SK-N-SH (cell line): ENCODE results near the gene ZNF605. TPM values are rescaled to one million over a fixed set of nuclear protein-coding genes. Genes with fewer than 3 reads are reported as not detected.

ENCODE experiments used
- CTCF ChIA-PET: fragments of 300-600, 350-600 bp; formaldehyde crosslinking; extraction: SDS; loops from one replicate; lab custom pipeline; 2021; lab: Yijun Ruan, JAX
- POLR2A ChIA-PET: fragments of 350-600 bp; sonication (Branson Sonifier 250); formaldehyde crosslinking; extraction: SDS; loops from one replicate; lab custom pipeline; 2020; ENCODE audit warnings: antibody characterized with exemption, inconsistent platforms; lab: Yijun Ruan, JAX
- DNase-seq: peaks from one replicate; pipeline ENCODE4 v3.0.0; 2012
- H2AFZ ChIP-seq: fragments of 200-600 bp; sonication (generic); 2 replicates; pipeline ENCODE4 v1.8.1; 2016; ENCODE audit warnings: antibody characterized with exemption, mild to moderate bottlenecking, low read depth
- H3F3A ChIP-seq: fragments of 200-600 bp; sonication (generic); replicated peaks from 2 replicates; pipeline ENCODE3; 2016; ENCODE audit warnings: antibody characterized with exemption, mild to moderate bottlenecking; ENCODE audit not compliant: insufficient read depth
- H3K27ac ChIP-seq, 2 experiments: fragments of 200-500 bp in 1 of 2; fragments of 200-600 bp in 1 of 2; sonication (Bioruptor generic) in 1 of 2; sonication (generic), shearing (Covaris generic) in 1 of 2; 2 replicates each; pipeline versions ENCODE4 v1.5.1 to v1.6.1; 2014 to 2016; ENCODE audit warnings: low read depth in 2 of 2, inconsistent platforms in 1 of 2, low read length in 1 of 2, mild to moderate bottlenecking in 1 of 2, mixed read lengths in 1 of 2
- H3K27me3 ChIP-seq: fragments of 200-600 bp; sonication (generic), shearing (Covaris generic); 2 replicates; pipeline ENCODE4 v1.6.1; 2016; ENCODE audit warnings: mixed run types; ENCODE audit not compliant: insufficient read depth
- H3K36me3 ChIP-seq, 2 experiments: fragments of 200-500 bp in 1 of 2; fragments of 200-600 bp in 1 of 2; sonication (Bioruptor generic) in 1 of 2; sonication (generic) in 1 of 2; replicated peaks in 1 of 2; 2 replicates each; pipeline versions ENCODE3 to v1.5.1; 2014 to 2016; ENCODE audit warnings: low read length in 1 of 2, mild to moderate bottlenecking in 1 of 2; ENCODE audit not compliant: insufficient read depth in 2 of 2, control insufficient read depth in 1 of 2
- H3K4me1 ChIP-seq, 2 experiments: fragments of 200-500 bp in 1 of 2; fragments of 200-600 bp in 1 of 2; sonication (Bioruptor generic) in 1 of 2; sonication (generic), shearing (Covaris generic) in 1 of 2; 2 replicates each; pipeline versions ENCODE4 v1.5.1 to v1.6.1; 2014 to 2016; ENCODE audit warnings: low read depth in 1 of 2, low read length in 1 of 2, mixed run types in 1 of 2; ENCODE audit not compliant: insufficient read depth in 2 of 2, control insufficient read depth in 1 of 2
- H3K4me2 ChIP-seq: fragments of 200-600 bp; sonication (generic), shearing (Covaris generic); 2 replicates; pipeline ENCODE4 v1.6.1; 2017; ENCODE audit warnings: mixed run types
- H3K4me3 ChIP-seq, 2 experiments: fragments of 200-500 bp in 1 of 2; fragments of 200-600 bp in 1 of 2; sonication (Bioruptor generic) in 1 of 2; sonication (generic), shearing (Covaris generic) in 1 of 2; 2 replicates each; pipeline versions ENCODE4 v1.5.1 to v1.8.1; 2014 to 2016; ENCODE audit warnings: low read depth in 2 of 2, inconsistent platforms in 1 of 2, low read length in 1 of 2, mild to moderate bottlenecking in 1 of 2, mixed read lengths in 1 of 2, moderate library complexity in 1 of 2
- H3K79me2 ChIP-seq: fragments of 200-600 bp; sonication (generic); 2 replicates; pipeline ENCODE4 v1.8.1; 2017; ENCODE audit warnings: mild to moderate bottlenecking; ENCODE audit not compliant: insufficient read depth
- H3K9ac ChIP-seq: fragments of 200-600 bp; sonication (generic); 2 replicates; pipeline ENCODE4 v1.6.1; 2017; ENCODE audit warnings: mixed run types
- H3K9me2 ChIP-seq: fragments of 200-600 bp; sonication (generic); 2 replicates; pipeline ENCODE4 v1.6.1; 2017; ENCODE audit warnings: mixed run types
- H3K9me3 ChIP-seq: fragments of 200-600 bp; sonication (generic); 2 replicates; pipeline ENCODE4 v1.6.1; 2017; ENCODE audit warnings: mixed run types, mild to moderate bottlenecking, moderate library complexity
- H4K20me1 ChIP-seq: fragments of 200-600 bp; sonication (generic); 2 replicates; pipeline ENCODE4 v1.6.1; 2017; ENCODE audit warnings: mild to moderate bottlenecking, mixed run types; ENCODE audit not compliant: insufficient read depth
- CHD2 ChIP-seq: fragments of 150-350 bp; IDR thresholded peaks from 2 replicates; pipeline ENCODE4 v1.6.1; 2018; ENCODE audit warnings: low read length; ENCODE audit not compliant: partially characterized antibody
- CTCF ChIP-seq: fragments of 200-600 bp; sonication (generic); IDR thresholded peaks from 2 replicates; pipeline ENCODE4 v1.6.1; 2017; ENCODE audit warnings: antibody characterized with exemption, mild to moderate bottlenecking, moderate library complexity
- ELF1 ChIP-seq: IDR thresholded peaks from 2 replicates; pipeline ENCODE4 v1.4.0; 2012
- EZH2phosphoT487 ChIP-seq: fragments of 200-600 bp; sonication (generic); IDR thresholded peaks from 2 replicates; pipeline ENCODE4 v1.6.1; 2017; ENCODE audit warnings: low read depth, mixed run types, mild to moderate bottlenecking, antibody characterized with exemption, moderate library complexity, borderline replicate concordance
- FOXM1 ChIP-seq: IDR thresholded peaks from 2 replicates; pipeline ENCODE4 v1.4.0; 2012; ENCODE audit warnings: low read depth, mild to moderate bottlenecking
- GABPA ChIP-seq: IDR thresholded peaks from 2 replicates; pipeline ENCODE4 v1.4.0; 2012; ENCODE audit warnings: low read depth, mild to moderate bottlenecking
- GATA2 ChIP-seq: sonication (generic); formaldehyde crosslinking; IDR thresholded peaks from 2 replicates; pipeline ENCODE4 v1.5.0; 2020; ENCODE audit warnings: mild to moderate bottlenecking, missing genetic modification reagents
- JUND ChIP-seq: IDR thresholded peaks from 2 replicates; pipeline ENCODE4 v1.4.0; 2012
- MEF2A ChIP-seq: IDR thresholded peaks from 2 replicates; pipeline ENCODE4 v1.4.0; 2012; ENCODE audit warnings: low read depth, borderline replicate concordance
- PBX3 ChIP-seq: IDR thresholded peaks from 2 replicates; pipeline ENCODE4; 2012
- RAD21 ChIP-seq: IDR thresholded peaks from 2 replicates; pipeline ENCODE4 v1.6.1; 2012; ENCODE audit warnings: mild to moderate bottlenecking, low read length
- SMC3 ChIP-seq: IDR thresholded peaks from 2 replicates; pipeline ENCODE4 v1.6.1; 2012; ENCODE audit warnings: low read depth, low read length, improper control_type of control experiment
- TCF12 ChIP-seq: IDR thresholded peaks from 2 replicates; pipeline ENCODE4 v1.4.0; 2012
- YY1 ChIP-seq: IDR thresholded peaks from 2 replicates; pipeline ENCODE4 v1.4.0; 2012; ENCODE audit warnings: low read depth, mild to moderate bottlenecking
- WGBS: methylation state at CpG from one replicate; pipeline ENCODE4 v1.1.6; 2017; ENCODE audit warnings: low lambda C conversion rate; 5-methylcytosine and 5-hydroxymethylcytosine counted together
- polyA plus RNA-seq, 3 experiments: library from polyadenylated mRNA; depleted of rRNA; stranded (reverse); fragments of >200 nt; gene quantifications; 2 replicates each; pipeline ENCODE4 v1.2.3, GENCODE V29; 2012
- TF ChIP-seq, protein P1 (sequence below): IDR thresholded peaks from 2 replicates; pipeline ENCODE4 v1.4.0; 2012; ENCODE audit warnings: low read depth
- TF ChIP-seq, protein P2 (sequence below): fragments of 150-350 bp; IDR thresholded peaks from 2 replicates; pipeline ENCODE4 v1.6.1; 2016; ENCODE audit warnings: mild to moderate bottlenecking, low read depth, low read length
- TF ChIP-seq, protein P3 (sequence below): IDR thresholded peaks from 2 replicates; pipeline ENCODE4 v1.6.1; 2012; ENCODE audit warnings: mild to moderate bottlenecking, low read depth, low read length, moderate library complexity

The ZNF605 gene
- polyA plus RNA-seq, 1 of the 3 experiments (the other 2 are of a cell fraction): 4.0 TPM

DNA sequence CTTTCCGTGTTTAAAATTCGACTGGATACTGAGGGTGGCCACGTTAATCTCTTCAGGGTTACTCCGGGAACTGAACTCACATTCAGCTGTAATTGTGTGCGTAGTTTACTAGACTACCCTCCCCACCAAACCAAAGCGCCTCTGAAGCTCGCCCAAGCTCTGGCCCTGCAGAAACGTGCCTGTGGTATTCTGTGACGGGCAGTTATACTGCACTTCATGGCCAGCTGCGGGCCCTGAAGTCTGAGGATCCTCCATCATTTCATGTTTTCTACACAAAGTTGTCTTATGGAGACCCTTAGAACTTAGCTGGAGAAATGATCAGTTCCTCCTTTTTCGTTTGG, 30.7 kb upstream of the ZNF605 start:
- Histone ChIP-seq H2AFZ (peak overlapping the region; percentile 100; the same call in 1 of the 2 replicates), H3K4me1 (peaks cover 0 to 5% of the 10 kb centered on the region in 2 experiments; a peak in 1 of 4 replicates), H3K9me3 (peaks cover 13% of the 10 kb centered on the region), H3K9ac (peak overlapping the region; percentile 71), H3K27me3 (no peaks in the 10 kb centered on the region), H4K20me1 (no peaks in the 10 kb centered on the region), H3K4me2 (peak overlapping the region; percentile 81), H3F3A (peaks cover 3% of the 10 kb centered on the region), H3K27ac (peak overlapping the region; percentile 66 to 75; a peak in 3 of 4 replicates), H3K9me2 (no peaks in the 10 kb centered on the region), H3K4me3 (peak overlapping the region; percentile 91 to 98), H3K79me2 (peaks cover 57% of the 10 kb centered on the region), H3K36me3 (peaks cover 2 to 31% of the 10 kb centered on the region in 2 experiments)
- TF ChIP-seq MEF2A (no peak), ELF1 (no peak), PBX3 (no peak), YY1 (no peak), JUND (no peak), GATA2 (no peak), GABPA (no peak), TCF12 (no peak), FOXM1 (no peak), CHD2 (no peak), SMC3 (no peak), CTCF (no peak), EZH2phosphoT487 (no peak), RAD21 (no peak)
- TF ChIP-seq, protein P1, sequence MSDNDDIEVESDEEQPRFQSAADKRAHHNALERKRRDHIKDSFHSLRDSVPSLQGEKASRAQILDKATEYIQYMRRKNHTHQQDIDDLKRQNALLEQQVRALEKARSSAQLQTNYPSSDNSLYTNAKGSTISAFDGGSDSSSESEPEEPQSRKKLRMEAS: no peak
- TF ChIP-seq, protein P2, sequence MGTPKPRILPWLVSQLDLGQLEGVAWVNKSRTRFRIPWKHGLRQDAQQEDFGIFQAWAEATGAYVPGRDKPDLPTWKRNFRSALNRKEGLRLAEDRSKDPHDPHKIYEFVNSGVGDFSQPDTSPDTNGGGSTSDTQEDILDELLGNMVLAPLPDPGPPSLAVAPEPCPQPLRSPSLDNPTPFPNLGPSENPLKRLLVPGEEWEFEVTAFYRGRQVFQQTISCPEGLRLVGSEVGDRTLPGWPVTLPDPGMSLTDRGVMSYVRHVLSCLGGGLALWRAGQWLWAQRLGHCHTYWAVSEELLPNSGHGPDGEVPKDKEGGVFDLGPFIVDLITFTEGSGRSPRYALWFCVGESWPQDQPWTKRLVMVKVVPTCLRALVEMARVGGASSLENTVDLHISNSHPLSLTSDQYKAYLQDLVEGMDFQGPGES: no peak
- TF ChIP-seq, protein P3, sequence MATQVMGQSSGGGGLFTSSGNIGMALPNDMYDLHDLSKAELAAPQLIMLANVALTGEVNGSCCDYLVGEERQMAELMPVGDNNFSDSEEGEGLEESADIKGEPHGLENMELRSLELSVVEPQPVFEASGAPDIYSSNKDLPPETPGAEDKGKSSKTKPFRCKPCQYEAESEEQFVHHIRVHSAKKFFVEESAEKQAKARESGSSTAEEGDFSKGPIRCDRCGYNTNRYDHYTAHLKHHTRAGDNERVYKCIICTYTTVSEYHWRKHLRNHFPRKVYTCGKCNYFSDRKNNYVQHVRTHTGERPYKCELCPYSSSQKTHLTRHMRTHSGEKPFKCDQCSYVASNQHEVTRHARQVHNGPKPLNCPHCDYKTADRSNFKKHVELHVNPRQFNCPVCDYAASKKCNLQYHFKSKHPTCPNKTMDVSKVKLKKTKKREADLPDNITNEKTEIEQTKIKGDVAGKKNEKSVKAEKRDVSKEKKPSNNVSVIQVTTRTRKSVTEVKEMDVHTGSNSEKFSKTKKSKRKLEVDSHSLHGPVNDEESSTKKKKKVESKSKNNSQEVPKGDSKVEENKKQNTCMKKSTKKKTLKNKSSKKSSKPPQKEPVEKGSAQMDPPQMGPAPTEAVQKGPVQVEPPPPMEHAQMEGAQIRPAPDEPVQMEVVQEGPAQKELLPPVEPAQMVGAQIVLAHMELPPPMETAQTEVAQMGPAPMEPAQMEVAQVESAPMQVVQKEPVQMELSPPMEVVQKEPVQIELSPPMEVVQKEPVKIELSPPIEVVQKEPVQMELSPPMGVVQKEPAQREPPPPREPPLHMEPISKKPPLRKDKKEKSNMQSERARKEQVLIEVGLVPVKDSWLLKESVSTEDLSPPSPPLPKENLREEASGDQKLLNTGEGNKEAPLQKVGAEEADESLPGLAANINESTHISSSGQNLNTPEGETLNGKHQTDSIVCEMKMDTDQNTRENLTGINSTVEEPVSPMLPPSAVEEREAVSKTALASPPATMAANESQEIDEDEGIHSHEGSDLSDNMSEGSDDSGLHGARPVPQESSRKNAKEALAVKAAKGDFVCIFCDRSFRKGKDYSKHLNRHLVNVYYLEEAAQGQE: no peak
- 5% methylated on average over 11 of the region's 11 CpGs for WGBS
- DNase-seq: no peak
- ChIA-PET POLR2A (interaction anchor here (1.4 to 1.5 kb wide), 2 partner anchors 31 to 194 kb away, joined by 5 to 6 read pairs; partner anchors contain the start of genes ZNF268 and ZNF605), CTCF (interaction anchor here (1.2 kb wide), 1 partner anchor 12 kb away, joined by 3 read pairs; no protein-coding TSS in a partner anchor)
